ENCODE measurements around the gene TMUB1.
A peak's percentile ranks its signal among the peaks of the same experiment; 100 is the strongest.

TMUB1 gene, protein sequence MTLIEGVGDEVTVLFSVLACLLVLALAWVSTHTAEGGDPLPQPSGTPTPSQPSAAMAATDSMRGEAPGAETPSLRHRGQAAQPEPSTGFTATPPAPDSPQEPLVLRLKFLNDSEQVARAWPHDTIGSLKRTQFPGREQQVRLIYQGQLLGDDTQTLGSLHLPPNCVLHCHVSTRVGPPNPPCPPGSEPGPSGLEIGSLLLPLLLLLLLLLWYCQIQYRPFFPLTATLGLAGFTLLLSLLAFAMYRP

DNA sequence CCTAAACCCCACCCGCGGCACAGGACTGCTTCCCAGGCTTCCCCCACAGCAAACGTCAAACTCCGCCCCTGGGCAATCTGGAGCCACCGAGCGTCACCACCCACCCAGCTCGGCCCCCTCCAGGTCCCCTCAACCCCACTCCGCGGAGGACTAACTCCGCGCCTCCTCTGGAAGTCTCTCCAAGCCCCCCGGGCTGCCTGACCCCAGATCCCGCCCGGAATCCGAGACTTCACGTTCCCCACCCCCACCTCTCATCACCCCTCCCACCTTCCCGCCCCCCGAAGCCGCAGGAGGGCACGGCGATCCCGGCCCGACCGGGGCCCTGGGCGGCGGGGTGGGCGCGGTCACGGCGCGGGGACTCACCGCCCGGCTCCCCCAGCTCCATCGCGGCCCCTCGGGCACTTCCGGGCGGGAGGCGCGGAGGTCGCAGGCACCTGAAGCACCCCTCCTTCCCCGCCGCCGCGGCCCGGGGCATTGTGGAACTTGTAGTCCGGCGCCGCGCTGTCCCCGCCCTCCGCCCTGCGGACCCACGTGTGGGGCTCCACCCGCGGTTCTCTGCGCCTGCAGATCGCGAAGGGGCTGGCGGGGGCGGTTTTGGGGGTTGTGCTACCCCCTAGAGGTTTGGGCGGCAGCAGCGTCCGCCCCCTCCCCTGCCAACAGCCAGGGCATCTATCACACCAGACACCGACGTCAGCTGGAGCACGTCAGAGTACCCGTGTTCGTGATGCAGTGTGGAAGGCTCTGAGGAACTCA lies at the start of gene TMUB1:
TSS of gene TMUB1 (minus strand) at position 423 of the 753 bp plus-strand sequence. CDS start 930 bp downstream, outside the sequence.
- Histone ChIP-seq H3K36me3 (ENCODE audit: control insufficient read depth, insufficient read depth, low read length) (peaks cover 3% of the 10 kb centered on the region; the same call in 1 of the 2 replicates), H3K4me3 (replicated peaks; ENCODE audit: low read depth, low read length) (peak within 1 kb of the TSS; percentile 87), H3K27me3 (replicated peaks; ENCODE audit: control insufficient read depth, insufficient read depth, low read length) (no peaks in the 10 kb centered on the region)
- TF ChIP-seq, protein P1, sequence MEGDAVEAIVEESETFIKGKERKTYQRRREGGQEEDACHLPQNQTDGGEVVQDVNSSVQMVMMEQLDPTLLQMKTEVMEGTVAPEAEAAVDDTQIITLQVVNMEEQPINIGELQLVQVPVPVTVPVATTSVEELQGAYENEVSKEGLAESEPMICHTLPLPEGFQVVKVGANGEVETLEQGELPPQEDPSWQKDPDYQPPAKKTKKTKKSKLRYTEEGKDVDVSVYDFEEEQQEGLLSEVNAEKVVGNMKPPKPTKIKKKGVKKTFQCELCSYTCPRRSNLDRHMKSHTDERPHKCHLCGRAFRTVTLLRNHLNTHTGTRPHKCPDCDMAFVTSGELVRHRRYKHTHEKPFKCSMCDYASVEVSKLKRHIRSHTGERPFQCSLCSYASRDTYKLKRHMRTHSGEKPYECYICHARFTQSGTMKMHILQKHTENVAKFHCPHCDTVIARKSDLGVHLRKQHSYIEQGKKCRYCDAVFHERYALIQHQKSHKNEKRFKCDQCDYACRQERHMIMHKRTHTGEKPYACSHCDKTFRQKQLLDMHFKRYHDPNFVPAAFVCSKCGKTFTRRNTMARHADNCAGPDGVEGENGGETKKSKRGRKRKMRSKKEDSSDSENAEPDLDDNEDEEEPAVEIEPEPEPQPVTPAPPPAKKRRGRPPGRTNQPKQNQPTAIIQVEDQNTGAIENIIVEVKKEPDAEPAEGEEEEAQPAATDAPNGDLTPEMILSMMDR (IDR thresholded peaks at IDR 0.05; ENCODE audit: insufficient read depth, low read length, poor library complexity, severe bottlenecking), result no peak
- DNase-seq (ENCODE audit: extremely low read depth, insufficient read length), result peak; percentile 87

DNA sequence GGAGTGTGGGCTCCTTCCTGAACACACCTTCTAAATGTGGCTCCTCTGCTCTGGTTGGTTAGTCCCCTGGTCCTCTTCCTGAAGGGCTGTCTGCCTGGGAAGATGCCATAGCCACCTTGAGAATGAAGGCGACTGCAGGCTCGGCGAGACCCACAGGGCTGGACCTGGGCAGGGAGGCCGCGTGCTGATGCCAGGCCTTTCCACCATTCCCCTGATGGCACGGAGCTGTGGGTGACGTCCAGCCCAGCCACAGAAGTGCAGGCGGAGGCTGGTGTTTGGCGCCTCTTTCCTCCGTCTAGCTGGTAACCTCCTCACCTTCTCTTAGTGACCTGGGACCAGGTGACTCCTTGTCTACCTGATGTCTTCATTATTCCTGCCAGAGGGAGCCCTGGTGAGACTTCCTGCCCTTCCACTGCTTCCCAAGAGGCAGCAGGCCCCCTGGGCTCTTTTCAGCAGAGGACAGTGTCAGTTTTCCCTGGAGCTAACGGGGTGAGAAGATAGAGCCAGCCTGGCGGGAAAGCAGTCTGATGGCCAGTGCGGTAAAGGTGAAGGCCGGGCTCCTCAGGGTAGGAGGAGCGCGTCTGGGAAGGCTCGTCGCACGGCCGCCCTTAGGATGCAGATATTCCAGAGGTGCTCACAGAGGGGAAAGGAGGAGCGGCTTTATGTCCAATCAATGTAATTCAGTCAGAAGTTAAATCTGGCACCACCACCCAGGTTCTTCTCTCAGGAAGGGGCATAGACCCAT lies 49.3 kb upstream of the TMUB1 start:
- no peak overlapping the region for H3K4me3 ChIP-seq (replicated peaks; ENCODE audit: low read depth, low read length)
- no peaks in the 10 kb centered on the region for H3K27me3 ChIP-seq (replicated peaks; ENCODE audit: control insufficient read depth, insufficient read depth, low read length)
- TF ChIP-seq, protein P1 (IDR thresholded peaks at IDR 0.05; ENCODE audit: insufficient read depth, low read length, poor library complexity, severe bottlenecking), result no peak
- H3K36me3 ChIP-seq (ENCODE audit: control insufficient read depth, insufficient read depth, low read length), result peaks cover 18% of the 10 kb centered on the region
- DNase-seq (ENCODE audit: extremely low read depth, insufficient read length), result no peak

DNA sequence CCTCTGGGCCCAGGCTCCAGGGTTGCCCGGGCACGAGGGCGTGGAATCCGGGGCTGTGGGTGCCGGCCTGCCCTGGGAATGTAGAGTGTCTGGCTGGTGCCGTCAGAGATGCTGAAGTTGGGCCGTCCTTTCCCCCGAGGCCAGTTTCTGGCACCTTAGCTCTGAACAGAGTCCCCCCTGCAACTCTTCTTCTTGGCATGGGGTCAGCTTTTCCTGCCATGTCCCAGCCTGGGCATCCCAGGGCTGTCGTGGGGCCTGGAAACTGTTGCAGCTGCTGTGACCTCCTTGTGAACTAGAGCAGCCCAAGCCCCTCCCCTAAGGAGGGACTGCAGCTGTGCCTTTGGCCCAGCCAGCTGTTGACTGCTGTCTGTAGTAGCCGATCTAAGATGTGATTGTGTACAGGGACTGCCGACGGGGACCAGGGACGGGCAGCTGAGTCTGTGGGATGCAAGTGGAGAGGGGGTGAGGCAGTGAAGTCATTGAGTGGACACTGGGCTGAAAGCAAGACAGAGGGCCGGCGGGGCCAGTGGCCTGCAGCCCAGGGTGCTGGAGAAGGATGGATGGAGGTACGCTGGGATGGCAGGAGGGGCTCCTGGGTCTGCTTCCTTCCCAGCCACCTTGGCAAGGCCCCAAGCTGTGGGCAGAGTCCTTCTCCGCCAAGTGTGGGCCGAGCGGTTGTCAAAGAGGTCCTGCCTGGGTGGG lies 48.5 kb upstream of the TMUB1 start:
- H3K27me3 ChIP-seq (replicated peaks; ENCODE audit: control insufficient read depth, insufficient read depth, low read length), result no peaks in the 10 kb centered on the region
- TF ChIP-seq, protein P1 (IDR thresholded peaks at IDR 0.05; ENCODE audit: insufficient read depth, low read length, poor library complexity, severe bottlenecking), result no peak
- no peak for DNase-seq (ENCODE audit: extremely low read depth, insufficient read length)
- H3K4me3 ChIP-seq (replicated peaks; ENCODE audit: low read depth, low read length), result no peak overlapping the region
- peaks cover 18% of the 10 kb centered on the region for H3K36me3 ChIP-seq (ENCODE audit: control insufficient read depth, insufficient read depth, low read length)

DNA sequence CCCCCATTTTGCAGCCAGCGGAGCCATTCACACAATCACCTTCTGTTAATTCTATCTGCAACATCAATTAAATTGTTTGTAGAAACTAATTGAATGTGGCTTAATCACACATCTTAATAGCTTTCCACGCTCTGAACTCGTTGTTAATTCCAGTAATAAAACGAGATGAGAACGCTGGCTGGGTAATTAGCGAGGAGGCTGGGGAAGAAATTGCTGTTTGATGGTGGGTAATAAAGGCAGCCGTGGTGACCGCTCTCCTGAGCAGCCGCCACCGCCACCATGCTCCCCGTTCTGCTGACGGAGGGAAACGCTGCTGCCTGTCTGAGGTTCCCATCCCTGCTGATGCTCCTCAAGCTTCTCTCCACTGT lies 47.9 kb upstream of the TMUB1 start:
- Histone ChIP-seq H3K4me3 (replicated peaks; ENCODE audit: low read depth, low read length) (no peak overlapping the region), H3K27me3 (replicated peaks; ENCODE audit: control insufficient read depth, insufficient read depth, low read length) (no peaks in the 10 kb centered on the region), H3K36me3 (ENCODE audit: control insufficient read depth, insufficient read depth, low read length) (peaks cover 18% of the 10 kb centered on the region)
- TF ChIP-seq, protein P1 (IDR thresholded peaks at IDR 0.05; ENCODE audit: insufficient read depth, low read length, poor library complexity, severe bottlenecking), result no peak
- DNase-seq (ENCODE audit: extremely low read depth, insufficient read length), result no peak

DNA sequence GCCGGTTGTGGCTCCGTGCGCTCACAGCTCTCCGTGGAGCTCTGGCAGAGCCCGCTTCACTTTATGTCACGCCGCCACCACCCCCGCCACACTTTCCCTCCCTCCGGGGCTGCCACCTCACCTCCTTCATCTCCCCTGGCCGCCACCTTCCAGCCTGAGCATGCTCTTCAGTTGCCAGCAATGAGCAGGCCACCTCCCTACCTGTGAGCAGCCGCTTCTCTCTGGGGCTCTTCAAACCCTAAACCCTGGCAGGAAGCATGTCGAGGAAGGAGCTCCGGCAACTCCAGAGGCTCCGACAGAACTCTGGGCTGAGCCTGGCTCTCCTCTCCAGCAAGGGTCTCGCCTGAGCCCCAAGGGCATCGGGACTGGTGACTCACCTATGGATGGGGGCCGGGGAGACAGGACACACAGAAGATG lies 47.5 kb upstream of the TMUB1 start:
- no peak overlapping the region for H3K4me3 ChIP-seq (replicated peaks; ENCODE audit: low read depth, low read length)
- H3K27me3 ChIP-seq (replicated peaks; ENCODE audit: control insufficient read depth, insufficient read depth, low read length), result no peaks in the 10 kb centered on the region
- TF ChIP-seq, protein P1 (IDR thresholded peaks at IDR 0.05; ENCODE audit: insufficient read depth, low read length, poor library complexity, severe bottlenecking), result no peak
- H3K36me3 ChIP-seq (ENCODE audit: control insufficient read depth, insufficient read depth, low read length), result peaks cover 18% of the 10 kb centered on the region
- DNase-seq (ENCODE audit: extremely low read depth, insufficient read length), result no peak
